HL-60 (cell line): Measurements from ENCODE around the gene SNRPA.
A peak's percentile ranks its signal among the peaks of the same experiment; 100 is the strongest.

Source experiments
- DNase-seq, 2 experiments: peaks; one replicate each; pipeline ENCODE4 v3.0.0-alpha.2; 2010 to 2020; ENCODE audit warnings: low read depth in 1 of 2, low spot score in 1 of 2
- H3K27ac ChIP-seq: fragments of 250-450 bp; sonication (Bioruptor Pico); replicated peaks from 2 replicates; pipeline ENCODE4 v1.5.1; 2020; ENCODE audit warnings: mild to moderate bottlenecking, moderate library complexity
- H3K27me3 ChIP-seq: fragments of 250-450 bp; sonication (Bioruptor Pico); 2 replicates; pipeline ENCODE4 v1.5.1; 2021; ENCODE audit warnings: mild to moderate bottlenecking, moderate library complexity; ENCODE audit not compliant: insufficient read depth, poor library complexity, severe bottlenecking
- H3K4me3 ChIP-seq: replicated peaks from 2 replicates; pipeline ENCODE4 v1.5.1; 2011; ENCODE audit warnings: mild to moderate bottlenecking, control low read depth, low read length; ENCODE audit not compliant: insufficient read depth
- CTCF ChIP-seq: IDR thresholded peaks from one replicate; pipeline ENCODE4 v1.5.1; 2011; ENCODE audit warnings: low read length, control low read depth, inconsistent platforms; ENCODE audit not compliant: insufficient read depth
- GABPA ChIP-seq: IDR thresholded peaks from 2 replicates; pipeline ENCODE4 v1.6.1; 2012; ENCODE audit warnings: low read depth
- POLR2AphosphoS5 ChIP-seq: IDR thresholded peaks from 2 replicates; pipeline ENCODE4 v1.6.1; 2012; ENCODE audit warnings: low read depth
- SPI1 ChIP-seq: IDR thresholded peaks from 2 replicates; pipeline ENCODE4 v1.6.1; 2012; ENCODE audit warnings: low read depth, mild to moderate bottlenecking, borderline replicate concordance
- TF ChIP-seq, protein P1 (sequence below): IDR thresholded peaks from 2 replicates; pipeline ENCODE4 v1.6.1; 2012; ENCODE audit warnings: low read depth; ENCODE audit not compliant: insufficient replicate concordance

SNRPA gene

DNA sequence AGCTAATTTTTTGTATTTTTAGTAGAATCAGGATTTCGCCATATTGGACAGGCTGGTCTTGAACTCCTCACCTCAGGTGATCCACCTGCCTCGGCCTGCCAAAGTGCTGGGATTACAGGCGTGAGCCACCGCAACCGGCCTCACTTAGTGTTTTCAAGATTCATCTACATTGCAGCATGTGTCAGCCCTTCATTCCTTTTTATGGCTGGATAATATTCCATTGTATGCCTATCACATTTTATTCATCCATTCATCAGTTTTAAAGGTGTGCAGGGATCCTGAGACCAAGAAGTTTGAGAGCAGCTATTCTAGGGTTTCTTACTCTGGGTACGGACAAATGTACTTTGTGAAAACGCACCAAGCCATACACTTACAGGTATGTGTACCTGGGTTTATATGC, 43.4 kb upstream of the SNRPA start:
- Histone ChIP-seq H3K27me3 (no peaks in the 10 kb centered on the region), H3K4me3 (no peak overlapping the region), H3K27ac (no peak overlapping the region)
- no peak for DNase-seq
- no peak for TF ChIP-seq POLR2AphosphoS5
- TF ChIP-seq, protein P1, sequence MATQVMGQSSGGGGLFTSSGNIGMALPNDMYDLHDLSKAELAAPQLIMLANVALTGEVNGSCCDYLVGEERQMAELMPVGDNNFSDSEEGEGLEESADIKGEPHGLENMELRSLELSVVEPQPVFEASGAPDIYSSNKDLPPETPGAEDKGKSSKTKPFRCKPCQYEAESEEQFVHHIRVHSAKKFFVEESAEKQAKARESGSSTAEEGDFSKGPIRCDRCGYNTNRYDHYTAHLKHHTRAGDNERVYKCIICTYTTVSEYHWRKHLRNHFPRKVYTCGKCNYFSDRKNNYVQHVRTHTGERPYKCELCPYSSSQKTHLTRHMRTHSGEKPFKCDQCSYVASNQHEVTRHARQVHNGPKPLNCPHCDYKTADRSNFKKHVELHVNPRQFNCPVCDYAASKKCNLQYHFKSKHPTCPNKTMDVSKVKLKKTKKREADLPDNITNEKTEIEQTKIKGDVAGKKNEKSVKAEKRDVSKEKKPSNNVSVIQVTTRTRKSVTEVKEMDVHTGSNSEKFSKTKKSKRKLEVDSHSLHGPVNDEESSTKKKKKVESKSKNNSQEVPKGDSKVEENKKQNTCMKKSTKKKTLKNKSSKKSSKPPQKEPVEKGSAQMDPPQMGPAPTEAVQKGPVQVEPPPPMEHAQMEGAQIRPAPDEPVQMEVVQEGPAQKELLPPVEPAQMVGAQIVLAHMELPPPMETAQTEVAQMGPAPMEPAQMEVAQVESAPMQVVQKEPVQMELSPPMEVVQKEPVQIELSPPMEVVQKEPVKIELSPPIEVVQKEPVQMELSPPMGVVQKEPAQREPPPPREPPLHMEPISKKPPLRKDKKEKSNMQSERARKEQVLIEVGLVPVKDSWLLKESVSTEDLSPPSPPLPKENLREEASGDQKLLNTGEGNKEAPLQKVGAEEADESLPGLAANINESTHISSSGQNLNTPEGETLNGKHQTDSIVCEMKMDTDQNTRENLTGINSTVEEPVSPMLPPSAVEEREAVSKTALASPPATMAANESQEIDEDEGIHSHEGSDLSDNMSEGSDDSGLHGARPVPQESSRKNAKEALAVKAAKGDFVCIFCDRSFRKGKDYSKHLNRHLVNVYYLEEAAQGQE = no peak
- TF ChIP-seq CTCF = no peak

- Histone ChIP-seq H3K27me3 (no peaks in the 10 kb centered on the region), H3K27ac (peak overlapping the region; percentile 31; the same call in 1 of the 2 replicates), H3K4me3 (no peak overlapping the region)
- TF ChIP-seq POLR2AphosphoS5 (no peak), SPI1 (no peak), GABPA (no peak), CTCF (no peak)
- TF ChIP-seq, protein P1 = no peak
- DNase-seq = no peak
These were observed 41.2 kb upstream of the SNRPA start for GRCh38 chr19:40709817-40710216.

DNA sequence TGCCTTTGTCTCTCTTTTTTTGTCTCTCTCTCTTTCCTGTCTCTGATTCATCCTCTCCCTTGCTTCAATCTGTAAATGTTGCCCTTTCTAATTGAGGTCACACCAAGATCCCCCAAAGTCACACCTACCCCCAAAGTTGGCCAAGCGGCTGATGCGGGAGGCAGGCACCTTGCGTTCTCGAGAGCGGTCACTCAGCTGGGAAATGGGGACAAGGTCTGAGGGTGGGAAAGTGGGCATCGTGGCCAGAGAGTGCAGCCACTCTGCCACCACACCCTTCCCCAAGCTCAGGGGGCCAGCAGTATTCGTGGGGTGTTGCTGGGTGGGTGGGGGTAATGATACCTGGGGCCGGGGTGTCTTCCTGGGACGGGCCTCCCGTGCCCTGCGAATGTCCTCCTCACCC, 37.1 kb upstream of the SNRPA start:
- no peak for DNase-seq
- TF ChIP-seq GABPA = no peak
- TF ChIP-seq POLR2AphosphoS5 = no peak
- TF ChIP-seq SPI1 = no peak
- TF ChIP-seq, protein P1 = no peak
- no peak for TF ChIP-seq CTCF
- Histone ChIP-seq H3K4me3 (no peak overlapping the region), H3K27ac (no peak overlapping the region), H3K27me3 (no peaks in the 10 kb centered on the region)
